ENCODE measurements around the gene SNTG2.

- no peak for TF ChIP-seq POLR2AphosphoS5 (IDR thresholded peaks at IDR 0.05; ENCODE audit: low read depth, low read length)
- no peak for TF ChIP-seq FOXP2 (optimal IDR thresholded peaks at IDR 0.05; ENCODE audit: borderline replicate concordance, extremely low read depth, extremely low read length, insufficient read depth)
- no peak for TF ChIP-seq REST (IDR thresholded peaks at IDR 0.05; ENCODE audit: insufficient read depth in 1 of 2, low read depth in 2 of 2, low read length in 2 of 2)
- no peak for TF ChIP-seq SIN3A (IDR thresholded peaks at IDR 0.05; ENCODE audit: borderline replicate concordance, insufficient read depth, low read length)
- no peak for TF ChIP-seq TAF1 (IDR thresholded peaks at IDR 0.05; ENCODE audit: borderline replicate concordance, insufficient read depth, low read length)
Observed at GRCh38 chr2:1313240-1313924, 362.7 kb downstream of the SNTG2 start.
